MCF 10A (cell line): ENCODE measurements around the gene TXNL4A. TPM values are rescaled to one million over a fixed set of nuclear protein-coding genes. Genes with fewer than 3 reads are reported as not detected.

Source experiments
- BruUV-seq: library from RNA; stranded (reverse); fragments of 400-500 nt; replicated peaks from 2 replicates; lab custom pipeline; 2021; lab: Mats Ljungman, UMichigan
- CTCF ChIA-PET: fragments of 300-600 bp; sonication (Branson Sonifier 250); formaldehyde crosslinking; extraction: SDS; loops from one replicate; lab custom pipeline; 2021; ENCODE audit warnings: antibody characterized with exemption, inconsistent platforms; lab: Yijun Ruan, JAX
- POLR2A ChIA-PET: fragments of 300-600, 350-650 bp; sonication (Branson Sonifier 250); formaldehyde crosslinking; extraction: SDS; loops from one replicate; lab custom pipeline; 2020; ENCODE audit warnings: antibody characterized with exemption, inconsistent platforms; lab: Yijun Ruan, JAX
- DNase-seq: peaks from one replicate; pipeline ENCODE4 v3.0.0-alpha.2; 2018; ENCODE audit not compliant: unreplicated experiment
- H3K27ac Mint-ChIP-seq: one replicate; pipeline ENCODE4 v1.8.0; 2022; ENCODE audit warnings: mild to moderate bottlenecking, low read depth, mixed read lengths; ENCODE audit not compliant: unreplicated experiment
- H3K27me3 Mint-ChIP-seq: one replicate; pipeline ENCODE4 v1.8.0; 2022; ENCODE audit warnings: mixed read lengths; ENCODE audit not compliant: insufficient read depth, unreplicated experiment
- H3K36me3 Mint-ChIP-seq: one replicate; pipeline ENCODE4 v1.8.0; 2022; ENCODE audit warnings: mild to moderate bottlenecking, moderate library complexity, mixed read lengths; ENCODE audit not compliant: insufficient read depth, unreplicated experiment
- H3K4me1 Mint-ChIP-seq: one replicate; pipeline ENCODE4 v1.8.0; 2022; ENCODE audit warnings: mixed read lengths; ENCODE audit not compliant: insufficient read depth, unreplicated experiment
- H3K4me3 Mint-ChIP-seq: one replicate; pipeline ENCODE4 v1.8.0; 2022; ENCODE audit warnings: mild to moderate bottlenecking, moderate library complexity, mixed read lengths; ENCODE audit not compliant: unreplicated experiment
- H3K9me3 Mint-ChIP-seq: one replicate; pipeline ENCODE4 v1.8.0; 2022; ENCODE audit warnings: mixed read lengths; ENCODE audit not compliant: unreplicated experiment
- intact Hi-C: fragments of 100-400 bp; cut with micrococcal nuclease; formaldehyde crosslinking; loops from 2 replicates; pipeline ENCODE4 v1.14.1; 2022
- total RNA-seq: library from RNA; stranded (reverse); gene quantifications from 2 replicates; pipeline ENCODE4 v1.2.3, GENCODE V29; 2022
- TF ChIP-seq, protein P1 (sequence below): fragments of 200-600 bp; IDR thresholded peaks from one replicate; pipeline ENCODE4 v1.8.0; 2022; ENCODE audit warnings: antibody characterized with exemption, mild to moderate bottlenecking; ENCODE audit not compliant: unreplicated experiment

Gene TXNL4A
- total RNA-seq, 1 experiment from 2014 or later: 207 TPM

DNA sequence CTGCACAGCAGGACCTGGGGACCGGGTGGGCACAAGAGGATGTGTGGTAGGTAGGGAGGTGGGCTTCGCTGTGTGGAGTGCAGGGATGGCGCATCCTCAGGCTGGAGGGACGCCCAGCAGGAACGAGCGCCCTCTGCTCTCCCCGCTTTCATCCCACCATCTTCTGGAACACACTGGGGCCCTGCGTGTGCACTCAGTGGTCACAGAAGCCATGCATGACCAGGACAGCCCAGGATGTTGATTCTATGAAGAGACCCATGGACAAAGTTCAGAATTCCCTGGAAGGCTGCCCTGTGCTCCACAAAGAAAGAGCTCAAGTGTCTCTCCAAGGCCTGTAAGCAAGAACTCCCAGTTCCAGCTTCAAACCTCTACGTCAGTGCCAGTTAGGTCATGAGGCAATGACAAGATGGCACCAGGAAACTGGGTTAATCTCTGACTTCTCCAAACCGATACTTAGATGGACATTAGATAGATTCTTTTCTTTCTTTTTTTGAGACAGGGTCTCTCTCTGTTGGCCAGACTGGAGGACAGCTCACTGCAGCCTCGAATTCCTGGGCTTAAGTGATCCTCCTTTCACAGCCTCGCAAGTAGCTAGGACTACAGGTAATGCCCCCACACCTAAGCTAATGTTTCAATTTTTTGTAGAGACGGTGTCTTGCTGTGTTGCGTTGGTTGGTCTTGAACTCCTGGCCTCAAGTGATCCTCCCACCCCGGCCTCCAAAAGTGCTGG is 40.3 kb downstream of the TXNL4A start:
- DNase-seq: no peak
- ChIA-PET CTCF (interaction anchor here (0.7 to 1.8 kb wide), 3 partner anchors 12 to 130 kb away, joined by 3 to 6 read pairs (median 3); no protein-coding TSS in a partner anchor), POLR2A (no interaction called here)
- no TSS peak for BruUV-seq
- Mint-ChIP-seq H3K4me1 (peaks cover 6% of the 10 kb centered on the region), H3K27ac (no peak overlapping the region), H3K27me3 (no peaks in the 10 kb centered on the region), H3K9me3 (no peaks in the 10 kb centered on the region), H3K4me3 (no peak overlapping the region), H3K36me3 (peaks cover 14% of the 10 kb centered on the region)
- TF ChIP-seq, protein P1, sequence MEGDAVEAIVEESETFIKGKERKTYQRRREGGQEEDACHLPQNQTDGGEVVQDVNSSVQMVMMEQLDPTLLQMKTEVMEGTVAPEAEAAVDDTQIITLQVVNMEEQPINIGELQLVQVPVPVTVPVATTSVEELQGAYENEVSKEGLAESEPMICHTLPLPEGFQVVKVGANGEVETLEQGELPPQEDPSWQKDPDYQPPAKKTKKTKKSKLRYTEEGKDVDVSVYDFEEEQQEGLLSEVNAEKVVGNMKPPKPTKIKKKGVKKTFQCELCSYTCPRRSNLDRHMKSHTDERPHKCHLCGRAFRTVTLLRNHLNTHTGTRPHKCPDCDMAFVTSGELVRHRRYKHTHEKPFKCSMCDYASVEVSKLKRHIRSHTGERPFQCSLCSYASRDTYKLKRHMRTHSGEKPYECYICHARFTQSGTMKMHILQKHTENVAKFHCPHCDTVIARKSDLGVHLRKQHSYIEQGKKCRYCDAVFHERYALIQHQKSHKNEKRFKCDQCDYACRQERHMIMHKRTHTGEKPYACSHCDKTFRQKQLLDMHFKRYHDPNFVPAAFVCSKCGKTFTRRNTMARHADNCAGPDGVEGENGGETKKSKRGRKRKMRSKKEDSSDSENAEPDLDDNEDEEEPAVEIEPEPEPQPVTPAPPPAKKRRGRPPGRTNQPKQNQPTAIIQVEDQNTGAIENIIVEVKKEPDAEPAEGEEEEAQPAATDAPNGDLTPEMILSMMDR: no peak
- intact Hi-C loops: no loop called here

DNA sequence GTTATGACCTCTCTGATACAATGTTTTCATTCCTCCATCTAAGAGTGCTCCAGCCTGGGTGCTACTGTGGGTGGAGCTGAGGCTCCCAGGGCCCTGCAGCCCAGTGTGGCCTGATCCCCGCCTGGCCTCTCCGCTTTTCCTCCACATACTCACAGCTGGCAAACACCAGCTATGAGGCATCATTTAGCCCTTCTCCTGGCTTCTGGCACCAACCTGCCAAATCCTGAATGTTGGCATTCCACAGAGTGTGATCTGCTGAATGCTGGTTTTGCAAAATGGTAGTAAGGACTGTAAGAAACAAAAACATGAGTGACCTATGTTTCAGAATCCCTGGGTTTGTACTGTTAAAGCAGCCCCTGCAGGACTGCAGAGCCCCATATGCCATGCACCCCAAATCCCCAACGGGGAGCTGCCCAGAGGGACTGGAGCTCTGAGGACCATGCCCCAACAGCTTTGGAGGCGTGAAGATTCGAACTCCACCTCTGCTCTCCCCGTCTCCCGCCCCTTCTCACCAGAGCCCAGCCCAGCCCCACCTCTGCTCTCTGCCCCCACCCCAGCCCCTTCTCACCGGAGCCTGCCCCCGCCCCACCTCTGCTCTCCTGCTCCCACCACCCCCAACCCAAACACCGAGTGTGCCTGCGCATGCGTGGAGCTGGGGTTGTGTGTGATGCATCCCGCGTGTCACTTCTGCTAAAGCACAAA is 41.2 kb downstream of the TXNL4A start:
- BruUV-seq: no TSS peak
- TF ChIP-seq, protein P1: no peak
- no peak overlapping the region for H3K4me3 Mint-ChIP-seq
- H3K9me3 Mint-ChIP-seq: no peaks in the 10 kb centered on the region
- H3K27ac Mint-ChIP-seq: no peak overlapping the region
- H3K27me3 Mint-ChIP-seq: no peaks in the 10 kb centered on the region
- ChIA-PET POLR2A (no interaction called here), CTCF (interaction anchor here (0.6 to 0.8 kb wide), 4 partner anchors 83 to 531 kb away, joined by 3 read pairs; no protein-coding TSS in a partner anchor)
- H3K4me1 Mint-ChIP-seq: peaks cover 6% of the 10 kb centered on the region
- DNase-seq: no peak
- intact Hi-C loops: no loop called here
- peaks cover 21% of the 10 kb centered on the region for H3K36me3 Mint-ChIP-seq

DNA sequence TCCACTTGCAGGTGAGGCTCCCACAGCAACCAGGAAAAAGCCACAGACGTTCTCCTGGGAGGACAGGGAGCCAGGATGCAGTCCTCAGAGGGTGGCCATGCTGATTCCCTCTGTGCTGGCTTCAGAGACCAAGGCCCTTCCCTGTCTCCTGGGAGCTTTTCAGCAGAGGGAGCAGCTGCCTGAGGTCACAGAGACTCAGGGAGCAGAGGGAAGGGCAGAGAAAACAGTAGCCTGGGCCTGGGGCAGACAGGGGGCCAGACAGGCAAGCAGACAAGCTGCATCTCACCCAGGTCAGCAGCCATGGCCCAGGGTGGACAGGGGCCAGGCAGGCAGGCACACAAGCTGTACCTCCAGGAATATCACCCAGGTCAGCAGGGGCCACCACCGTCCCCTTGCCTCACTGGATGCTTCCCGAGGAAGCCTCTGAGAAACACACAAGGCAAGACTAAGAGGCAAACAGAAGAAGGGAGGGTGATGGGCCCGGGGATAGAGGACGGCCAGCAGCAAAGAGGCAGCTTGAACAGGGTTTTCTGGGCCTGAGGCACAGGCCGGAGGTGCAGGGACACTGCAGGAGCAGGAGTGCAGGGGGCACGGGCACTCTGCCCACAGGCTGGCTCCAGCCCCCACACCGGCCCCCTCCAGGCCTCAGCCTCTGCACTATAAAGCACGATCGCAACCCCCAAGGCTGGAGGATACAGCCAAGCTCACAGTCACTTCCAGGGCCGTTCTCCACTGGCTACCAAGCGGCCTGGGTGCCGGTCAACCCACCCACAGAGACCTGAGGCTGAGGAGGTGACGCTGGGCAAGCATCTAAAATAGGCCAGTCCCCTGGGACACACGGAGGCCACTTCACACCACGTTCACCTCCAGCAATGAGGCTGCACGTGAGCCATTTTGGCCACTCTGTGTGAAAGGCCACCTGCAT is 43.0 kb downstream of the TXNL4A start:
- ChIA-PET CTCF (interaction anchor here (0.6 to 1.0 kb wide), 4 partner anchors 15 to 282 kb away, joined by 3 to 4 read pairs (median 3); no protein-coding TSS in a partner anchor), POLR2A (interaction anchor here (0.6 kb wide), 1 partner anchor 32 kb away, joined by 3 read pairs; no protein-coding TSS in a partner anchor)
- H3K27ac Mint-ChIP-seq: no peak overlapping the region
- H3K27me3 Mint-ChIP-seq: no peaks in the 10 kb centered on the region
- peaks cover 6% of the 10 kb centered on the region for H3K4me1 Mint-ChIP-seq
- TF ChIP-seq, protein P1: no peak
- intact Hi-C loops: no loop called here
- peaks cover 25% of the 10 kb centered on the region for H3K36me3 Mint-ChIP-seq
- BruUV-seq: no TSS peak
- no peak for DNase-seq
- H3K4me3 Mint-ChIP-seq: no peak overlapping the region
- no peaks in the 10 kb centered on the region for H3K9me3 Mint-ChIP-seq
